Astrocyte (in vitro differentiated cells and primary cell): Measurements from ENCODE around the gene EFEMP1.

ENCODE experiments used
- EZH2 ChIP-seq: IDR thresholded peaks from 2 replicates; pipeline ENCODE4 v1.6.1; 2012; ENCODE audit warnings: mild to moderate bottlenecking, low read length, inconsistent platforms; ENCODE audit not compliant: insufficient read depth
- TF ChIP-seq, protein P1 (sequence below): IDR thresholded peaks from 2 replicates; pipeline ENCODE4 v1.5.1; 2011; ENCODE audit warnings: low read depth, mild to moderate bottlenecking, inconsistent platforms, low read length, moderate library complexity; ENCODE audit not compliant: insufficient read depth

DNA sequence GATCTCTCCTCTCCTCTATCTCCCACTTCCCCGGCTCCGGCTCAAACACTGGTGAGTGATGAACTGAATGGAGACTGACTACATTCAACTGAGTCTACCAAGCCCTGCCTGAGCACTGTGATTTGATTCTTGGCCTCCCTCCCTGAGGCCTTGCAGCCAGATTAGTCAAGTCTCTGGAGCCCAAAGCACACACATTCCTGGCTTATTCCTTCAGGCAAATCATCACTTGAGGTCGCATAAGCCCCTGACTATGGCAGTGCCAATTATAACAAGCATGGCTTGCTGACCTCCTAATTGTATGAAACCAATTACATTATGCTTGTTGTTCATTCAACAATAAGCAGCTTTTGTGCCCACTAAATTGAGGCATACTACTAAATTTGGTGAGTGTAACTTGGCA is 34.6 kb downstream of the EFEMP1 start:
- TF ChIP-seq, protein P1, sequence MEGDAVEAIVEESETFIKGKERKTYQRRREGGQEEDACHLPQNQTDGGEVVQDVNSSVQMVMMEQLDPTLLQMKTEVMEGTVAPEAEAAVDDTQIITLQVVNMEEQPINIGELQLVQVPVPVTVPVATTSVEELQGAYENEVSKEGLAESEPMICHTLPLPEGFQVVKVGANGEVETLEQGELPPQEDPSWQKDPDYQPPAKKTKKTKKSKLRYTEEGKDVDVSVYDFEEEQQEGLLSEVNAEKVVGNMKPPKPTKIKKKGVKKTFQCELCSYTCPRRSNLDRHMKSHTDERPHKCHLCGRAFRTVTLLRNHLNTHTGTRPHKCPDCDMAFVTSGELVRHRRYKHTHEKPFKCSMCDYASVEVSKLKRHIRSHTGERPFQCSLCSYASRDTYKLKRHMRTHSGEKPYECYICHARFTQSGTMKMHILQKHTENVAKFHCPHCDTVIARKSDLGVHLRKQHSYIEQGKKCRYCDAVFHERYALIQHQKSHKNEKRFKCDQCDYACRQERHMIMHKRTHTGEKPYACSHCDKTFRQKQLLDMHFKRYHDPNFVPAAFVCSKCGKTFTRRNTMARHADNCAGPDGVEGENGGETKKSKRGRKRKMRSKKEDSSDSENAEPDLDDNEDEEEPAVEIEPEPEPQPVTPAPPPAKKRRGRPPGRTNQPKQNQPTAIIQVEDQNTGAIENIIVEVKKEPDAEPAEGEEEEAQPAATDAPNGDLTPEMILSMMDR, result no peak
- TF ChIP-seq EZH2, result no peak
